Glomerular visceral epithelial cell (primary cell): ENCODE measurements around the gene DNAH6.
"Not testable (repeated sequence)": the region's sequence is repeated elsewhere in the genome, so short reads cannot be mapped to it uniquely, and the experiment has no call there.

Experiments used
- DNase-seq: peaks from one replicate; pipeline ENCODE4 v3.0.0-alpha.2; 2016; ENCODE audit errors: extremely low spot score

Gene DNAH6

GRCh38 chr2:84516234-84516986 lies at the start of gene DNAH6:
DNAH6 (plus strand) TSS chr2:84516498; CDS start chr2:84517827, 1,329 bp downstream.
- peak; percentile 84 for DNase-seq

GRCh38 chr2:84467389-84467788 lies 48.9 kb upstream of the DNAH6 start:
- no peak for DNase-seq

- DNase-seq: not testable (repeated sequence)
Measured at GRCh38 chr2:84472423-84472822, 43.9 kb upstream of the DNAH6 start.

GRCh38 chr2:84472856-84473565 lies 43.3 kb upstream of the DNAH6 start:
- DNase-seq: no peak

GRCh38 chr2:84474176-84474575 lies 42.1 kb upstream of the DNAH6 start:
- DNase-seq: no peak

- no peak for DNase-seq
Measured at GRCh38 chr2:84477886-84478285, 38.4 kb upstream of the DNAH6 start.

GRCh38 chr2:84478867-84479266 lies 37.4 kb upstream of the DNAH6 start:
- DNase-seq: no peak

- DNase-seq: peak; percentile 63
Measured at GRCh38 chr2:84481702-84482101, 34.6 kb upstream of the DNAH6 start.

- no peak for DNase-seq
Measured at GRCh38 chr2:84482603-84483002, 33.7 kb upstream of the DNAH6 start.

- DNase-seq: no peak
Measured at GRCh38 chr2:84483320-84483719, 33.0 kb upstream of the DNAH6 start.

- peak; percentile 87 for DNase-seq
Measured at GRCh38 chr2:84486441-84487115, 29.7 kb upstream of the DNAH6 start.

GRCh38 chr2:84487298-84487996 lies 28.9 kb upstream of the DNAH6 start:
- no peak for DNase-seq

GRCh38 chr2:84491256-84491655 lies 25.0 kb upstream of the DNAH6 start:
- no peak for DNase-seq

- DNase-seq: no peak
Measured at GRCh38 chr2:84491741-84492140, 24.6 kb upstream of the DNAH6 start.

- DNase-seq: no peak
Measured at GRCh38 chr2:84492571-84492970, 23.7 kb upstream of the DNAH6 start.

- peak; percentile 81 for DNase-seq
Measured at GRCh38 chr2:84493514-84493913, 22.8 kb upstream of the DNAH6 start.

- peak; percentile 27 for DNase-seq
Measured at GRCh38 chr2:84494070-84494469, 22.2 kb upstream of the DNAH6 start.

GRCh38 chr2:84495539-84496146 lies 20.7 kb upstream of the DNAH6 start:
- peak; percentile 59 for DNase-seq

GRCh38 chr2:84496386-84496785 lies 19.9 kb upstream of the DNAH6 start:
- no peak for DNase-seq

- DNase-seq: no peak
Measured at GRCh38 chr2:84497285-84497684, 19.0 kb upstream of the DNAH6 start.

GRCh38 chr2:84498150-84498799 lies 18.0 kb upstream of the DNAH6 start:
- DNase-seq: no peak
